GM12892 (cell line): ENCODE data around the gene OARD1.

ENCODE experiments used
- POLR2AphosphoS5 ChIP-seq: IDR thresholded peaks from 2 replicates; pipeline ENCODE4 v1.6.1; 2011; ENCODE audit warnings: low read depth, low read length, control low read depth
- TAF1 ChIP-seq: IDR thresholded peaks from 2 replicates; pipeline ENCODE4 v1.6.1; 2011; ENCODE audit warnings: low read depth, mild to moderate bottlenecking, control low read depth, low read length, borderline replicate concordance

DNA sequence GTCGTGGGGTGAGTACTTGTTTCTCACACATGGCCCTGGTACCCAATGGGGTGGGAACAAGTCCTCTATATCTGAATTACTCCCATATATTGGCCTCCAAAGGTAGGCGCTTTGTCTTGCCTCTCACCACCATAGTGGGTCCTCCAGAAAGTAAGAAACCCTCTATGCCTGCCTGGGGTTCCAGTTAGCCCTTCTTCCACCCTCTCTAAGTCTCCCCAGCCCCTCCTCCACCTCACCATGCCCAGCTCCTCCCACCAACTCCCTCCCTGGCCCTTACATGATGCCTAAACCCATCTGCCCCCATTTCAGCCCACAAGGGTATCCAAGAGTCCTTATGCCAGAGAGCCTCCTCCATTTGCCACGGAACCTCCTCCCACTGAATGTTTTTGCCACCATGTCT, 29.0 kb downstream of the OARD1 start:
- TF ChIP-seq POLR2AphosphoS5 (no peak), TAF1 (no peak)
